ENCODE results near the gene IGF2. TPM values are rescaled to one million over a fixed set of nuclear protein-coding genes. Genes with fewer than 3 reads are reported as not detected.

The IGF2 gene
- total RNA-seq, 1 donor from 2014 or later: 19.6 TPM

GRCh38 chr11:2107521-2107920 is 31.7 kb downstream of the IGF2 start:
- no peak for FAIRE-seq
- no peak for DNase-seq (ENCODE audit: low spot score in 2 of 2)

GRCh38 chr11:2106583-2107209 is 32.5 kb downstream of the IGF2 start:
- FAIRE-seq (no peak), DNase-seq (ENCODE audit: low spot score in 2 of 2) (no peak)

GRCh38 chr11:2105511-2105910 is 33.7 kb downstream of the IGF2 start:
- FAIRE-seq: no peak

DNA sequence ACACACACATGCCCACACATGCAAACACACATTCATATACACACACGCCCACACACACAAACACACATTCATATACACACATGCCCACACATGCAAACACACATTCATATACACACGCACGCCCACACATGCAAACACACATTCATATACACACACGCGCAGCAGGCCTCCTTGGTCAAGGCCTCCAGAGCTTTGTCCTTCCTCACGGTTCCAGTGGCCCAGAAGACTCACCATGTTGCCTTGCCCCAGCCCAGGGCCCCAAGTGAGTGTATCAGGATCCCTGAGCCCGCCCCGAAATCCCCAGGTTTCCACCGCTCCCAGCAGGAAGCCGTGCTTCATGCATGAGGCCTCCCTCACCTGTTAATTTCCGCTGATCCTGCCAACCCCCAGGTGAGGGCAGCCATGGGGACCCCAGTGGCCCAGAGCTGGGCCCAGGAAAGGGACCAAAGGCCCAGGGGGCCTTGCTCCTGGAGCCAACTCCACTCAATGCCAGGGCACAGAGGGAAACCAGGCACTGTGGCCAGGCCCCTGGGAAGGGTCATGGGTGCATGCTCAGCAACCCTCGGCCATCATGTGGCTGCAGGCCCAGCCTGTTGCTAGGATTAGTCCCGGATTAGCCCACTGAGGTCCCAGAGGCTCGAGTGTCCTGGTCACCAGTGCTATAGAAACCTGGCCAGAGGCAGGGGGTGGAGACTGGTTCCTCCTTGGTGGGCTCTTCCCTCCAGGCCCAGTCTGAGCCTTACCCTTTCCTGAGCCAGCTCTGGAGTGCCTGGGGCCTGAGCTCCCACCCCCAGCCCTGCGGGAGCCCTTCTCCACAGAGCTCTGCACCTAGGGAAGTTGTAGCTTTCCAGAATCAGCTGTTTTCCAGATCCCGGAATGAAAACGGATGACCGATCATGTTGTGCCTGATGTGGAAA is 34.4 kb downstream of the IGF2 start:
- DNase-seq (ENCODE audit: low spot score in 2 of 2) (no peak), FAIRE-seq (no peak)

More at GRCh38 chr11:2105511-2105910, 33.7 kb downstream of the IGF2 start:
- no peak for DNase-seq (ENCODE audit: low spot score in 2 of 2)

DNA sequence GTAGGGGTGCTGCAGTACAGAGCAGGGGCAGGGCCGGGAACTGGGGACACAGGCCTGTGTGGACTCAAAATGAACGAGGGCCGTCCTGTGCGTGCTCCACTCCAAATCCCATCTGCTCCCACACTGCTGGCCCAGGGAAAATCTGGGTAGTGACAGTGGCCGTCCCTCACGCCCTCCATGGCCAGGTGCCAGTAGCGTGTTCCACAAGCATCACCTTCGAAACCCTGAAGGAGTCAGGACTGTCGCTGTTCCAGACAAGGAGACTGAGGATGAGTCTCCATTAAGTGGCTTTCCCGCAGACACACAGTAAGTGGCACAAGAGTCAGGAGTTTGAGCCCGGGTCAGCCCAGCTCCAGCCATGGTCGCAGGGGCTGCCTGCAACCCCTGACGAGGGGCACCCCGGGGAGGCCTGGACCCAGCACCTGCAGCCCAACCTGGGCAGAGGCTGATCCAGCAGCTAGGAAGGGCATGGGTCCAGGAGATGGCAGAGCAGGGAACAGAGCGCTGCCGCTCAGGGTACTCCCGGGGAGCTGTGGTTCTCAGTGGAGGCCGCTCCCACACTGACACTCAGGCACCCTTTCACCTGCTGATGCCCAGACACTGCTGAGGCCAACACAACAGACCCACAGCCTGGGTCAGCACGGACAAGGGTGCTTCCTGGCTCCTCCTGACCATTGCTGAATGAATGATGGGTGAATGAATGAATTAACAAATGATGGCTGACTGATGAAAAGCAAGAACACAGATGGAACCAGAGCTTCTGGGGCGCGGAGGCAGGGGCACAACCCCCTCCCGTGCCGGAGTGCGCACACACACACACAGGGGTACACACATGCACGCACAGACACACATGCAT is 35.3 kb downstream of the IGF2 start:
- DNase-seq (ENCODE audit: low spot score in 2 of 2) (no peak), FAIRE-seq (no peak)

GRCh38 chr11:2102883-2103213 is 36.3 kb downstream of the IGF2 start:
- DNase-seq (ENCODE audit: low spot score in 2 of 2) (no peak), FAIRE-seq (no peak)

- FAIRE-seq (no peak), DNase-seq (ENCODE audit: low spot score in 2 of 2) (no peak)
These were observed 36.9 kb downstream of the IGF2 start for GRCh38 chr11:2102132-2102882.

- FAIRE-seq: no peak
- no peak for DNase-seq (ENCODE audit: low spot score in 2 of 2)
These were observed 38.0 kb downstream of the IGF2 start for GRCh38 chr11:2101171-2101675.

- no peak for FAIRE-seq
- no peak for DNase-seq (ENCODE audit: low spot score in 2 of 2)
These were observed 38.6 kb downstream of the IGF2 start for GRCh38 chr11:2100361-2101170.

DNA sequence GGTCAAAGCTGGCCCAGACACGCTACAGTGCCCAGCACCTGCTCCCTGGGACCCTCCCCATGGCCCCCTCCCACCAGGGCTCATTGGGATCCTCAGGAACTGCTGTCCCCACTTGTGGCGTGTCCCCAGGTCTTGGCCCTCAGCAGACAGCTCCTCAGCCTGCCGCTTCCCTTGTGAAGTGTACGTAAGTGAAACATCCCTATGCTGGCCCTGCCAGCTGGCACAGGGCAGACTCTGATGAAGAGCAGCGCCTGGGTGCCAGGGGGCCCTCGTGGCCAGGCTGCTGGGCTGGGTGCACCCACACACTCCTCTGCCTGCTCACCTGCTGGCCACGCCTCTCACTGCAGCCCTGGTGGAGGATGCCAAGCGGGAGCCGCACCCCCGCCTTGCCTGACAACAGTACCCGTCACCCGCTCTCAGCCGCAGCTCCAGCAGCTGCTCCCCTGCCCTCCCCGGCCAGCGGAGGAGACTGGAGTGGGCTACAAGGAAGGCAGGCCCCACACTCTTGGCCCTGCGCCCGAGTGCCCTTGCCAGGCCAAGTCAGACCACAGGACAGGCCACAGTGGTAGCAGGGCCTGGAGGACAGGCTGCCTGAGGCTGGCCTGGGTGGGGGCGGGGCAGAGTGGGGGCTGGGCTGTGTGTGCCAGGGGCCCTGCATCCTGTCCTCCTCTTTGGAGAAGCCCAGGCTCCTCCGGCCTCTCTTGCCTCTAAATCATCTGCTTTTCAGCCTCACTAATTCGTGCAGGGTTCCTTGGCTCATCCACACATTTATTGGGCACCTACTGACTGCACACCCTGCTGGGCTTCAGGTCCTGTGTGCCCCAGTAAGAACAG is 39.5 kb downstream of the IGF2 start:
- DNase-seq (ENCODE audit: low spot score in 2 of 2) (no peak), FAIRE-seq (no peak)

- FAIRE-seq: no peak
- no peak for DNase-seq (ENCODE audit: low spot score in 2 of 2)
These were observed 40.3 kb downstream of the IGF2 start for GRCh38 chr11:2098691-2099515.

DNA sequence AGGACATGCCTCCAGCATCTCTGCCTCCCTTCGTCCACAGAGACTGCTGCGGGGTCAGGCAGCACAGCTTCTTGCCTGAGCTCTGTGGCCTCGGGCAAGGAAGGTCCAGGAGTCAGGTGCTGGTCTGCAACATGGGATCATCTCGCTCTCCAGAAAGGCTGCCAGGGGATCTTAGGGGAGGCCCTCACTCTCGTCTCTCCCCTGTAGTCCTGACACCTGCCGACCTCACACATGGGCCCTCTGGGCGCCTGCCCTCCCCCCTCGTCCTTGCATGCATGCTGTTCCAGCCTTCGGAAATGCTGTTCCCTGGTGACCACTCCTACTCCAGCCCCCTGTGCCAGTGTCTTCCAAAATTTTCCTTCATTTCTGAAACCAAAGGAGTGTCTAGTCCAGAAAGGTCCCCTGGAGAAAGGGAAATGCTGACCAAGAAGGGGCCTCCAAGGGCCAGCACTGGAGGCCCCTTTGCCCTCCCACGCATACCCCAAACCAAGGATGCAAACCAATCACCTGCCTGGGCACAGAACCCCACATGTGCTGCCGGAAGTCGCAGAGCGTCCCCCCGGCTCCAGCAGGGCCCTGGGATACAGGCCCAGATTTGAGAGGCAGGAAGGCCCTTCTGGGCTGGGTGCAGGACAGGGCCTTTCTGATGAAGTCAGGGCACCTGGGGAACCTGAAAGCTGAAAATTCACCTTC is 41.0 kb downstream of the IGF2 start:
- FAIRE-seq (no peak), DNase-seq (ENCODE audit: low spot score in 2 of 2) (no peak)

GRCh38 chr11:2097356-2097997 is 41.7 kb downstream of the IGF2 start:
- no peak for FAIRE-seq
- no peak for DNase-seq (ENCODE audit: low spot score in 2 of 2)

DNA sequence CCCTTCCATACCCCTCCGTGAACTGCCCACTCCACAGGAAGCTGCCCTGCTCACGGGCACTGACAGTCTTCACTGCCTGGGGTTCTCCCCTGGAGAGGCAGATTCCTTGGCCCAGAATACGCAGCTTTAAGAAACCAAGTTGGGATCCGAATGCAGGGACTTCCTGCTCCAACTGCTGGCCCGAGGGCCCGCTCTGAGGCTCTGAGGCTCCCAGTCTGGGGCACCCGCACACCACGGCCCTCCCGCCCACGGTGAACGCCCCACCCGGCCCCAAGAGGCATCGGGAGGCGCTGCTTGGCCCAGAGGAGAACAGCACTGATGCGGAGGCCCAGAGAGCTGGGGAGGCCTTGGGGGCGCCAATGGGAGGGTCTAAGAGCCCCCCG is 42.3 kb downstream of the IGF2 start:
- no peak for DNase-seq (ENCODE audit: low spot score in 2 of 2)
- no peak for FAIRE-seq

- no peak for DNase-seq (ENCODE audit: low spot score in 2 of 2)
These were observed 42.9 kb downstream of the IGF2 start for GRCh38 chr11:2096011-2096918.

More at GRCh38 chr11:2096011-2096918, 42.9 kb downstream of the IGF2 start:
- no peak for FAIRE-seq
